Measurements from ENCODE around the gene MRAS. TPM values are rescaled to one million over a fixed set of nuclear protein-coding genes. Genes with fewer than 3 reads are reported as not detected.

The MRAS gene
- total RNA-seq, 1 experiment from 2014 or later, result 29.6 TPM

- DNase-seq (ENCODE audit: low read depth), result no peak
Measured at GRCh38 chr3:138340511-138340910, 7.9 kb upstream of the MRAS start.

- no peak for DNase-seq (ENCODE audit: low read depth)
Measured at GRCh38 chr3:138344754-138345153, 3.6 kb upstream of the MRAS start.

GRCh38 chr3:138348754-138349739 is 668 bp downstream of the MRAS start:
- peak; percentile 38 for DNase-seq (ENCODE audit: low read depth)

- DNase-seq (ENCODE audit: low read depth), result no peak
Measured at GRCh38 chr3:138349926-138350665, 1.7 kb downstream of the MRAS start.

GRCh38 chr3:138351151-138351550 is 2.8 kb downstream of the MRAS start:
- no peak for DNase-seq (ENCODE audit: low read depth)

- DNase-seq (ENCODE audit: low read depth), result no peak
Measured at GRCh38 chr3:138351916-138352550, 3.7 kb downstream of the MRAS start.

- DNase-seq (ENCODE audit: low read depth), result no peak
Measured at GRCh38 chr3:138354376-138354775, 6.0 kb downstream of the MRAS start.

- DNase-seq (ENCODE audit: low read depth), result no peak
Measured at GRCh38 chr3:138355071-138355470, 6.7 kb downstream of the MRAS start.

GRCh38 chr3:138356730-138357405 is 8.5 kb downstream of the MRAS start:
- DNase-seq (ENCODE audit: low read depth), result no peak

- no peak for DNase-seq (ENCODE audit: low read depth)
Measured at GRCh38 chr3:138359148-138359918, 11.0 kb downstream of the MRAS start.

GRCh38 chr3:138359919-138360868 is 11.8 kb downstream of the MRAS start:
- no peak for DNase-seq (ENCODE audit: low read depth)

- no peak for DNase-seq (ENCODE audit: low read depth)
Measured at GRCh38 chr3:138360869-138361525, 12.6 kb downstream of the MRAS start.

- no peak for DNase-seq (ENCODE audit: low read depth)
Measured at GRCh38 chr3:138361561-138361971, 13.2 kb downstream of the MRAS start.

GRCh38 chr3:138362538-138362937 is 14.2 kb downstream of the MRAS start:
- DNase-seq (ENCODE audit: low read depth), result no peak

- DNase-seq (ENCODE audit: low read depth), result no peak
Measured at GRCh38 chr3:138363322-138363721, 14.9 kb downstream of the MRAS start.

GRCh38 chr3:138364356-138365252 is 16.2 kb downstream of the MRAS start:
- no peak for DNase-seq (ENCODE audit: low read depth)

GRCh38 chr3:138365253-138365555 is 16.8 kb downstream of the MRAS start:
- DNase-seq (ENCODE audit: low read depth), result no peak

GRCh38 chr3:138366006-138366759 is 17.8 kb downstream of the MRAS start:
- no peak for DNase-seq (ENCODE audit: low read depth)
